HEK293T (cell line): Measurements from ENCODE around the gene TBC1D1.

Experiments used
- CTCF ChIA-PET: fragments of 350-600 bp; formaldehyde crosslinking; extraction: SDS; loops from one replicate; lab custom pipeline; 2021; ENCODE audit warnings: antibody characterized with exemption, inconsistent platforms; lab: Yijun Ruan, JAX
- POLR2A ChIA-PET: fragments of 350-600 bp; formaldehyde crosslinking; extraction: SDS; loops from one replicate; lab custom pipeline; 2020; ENCODE audit warnings: antibody characterized with exemption, inconsistent platforms; lab: Yijun Ruan, JAX
- DNase-seq: peaks from one replicate; pipeline ENCODE4 v3.0.0; 2012; ENCODE audit warnings: mixed read lengths; ENCODE audit errors: extremely low spot score
- ARNT ChIP-seq: fragments of 450-650 bp; IDR thresholded peaks from 2 replicates; pipeline ENCODE4 v1.6.1; 2017; ENCODE audit warnings: mild to moderate bottlenecking
- BHLHE40 ChIP-seq: fragments of 450-650 bp; IDR thresholded peaks from 2 replicates; pipeline ENCODE4 v1.6.1; 2016; ENCODE audit warnings: mild to moderate bottlenecking, moderate library complexity, borderline replicate concordance
- CTBP1 ChIP-seq: fragments of 450-650 bp; IDR thresholded peaks from 2 replicates; pipeline ENCODE4 v1.6.1; 2016; ENCODE audit warnings: borderline replicate concordance
- ELF4 ChIP-seq: fragments of 450-650 bp; IDR thresholded peaks from 2 replicates; pipeline ENCODE4 v1.6.1; 2017; ENCODE audit warnings: antibody characterized with exemption
- FOXA1 ChIP-seq: fragments of 450-650 bp; IDR thresholded peaks from 2 replicates; pipeline ENCODE4 v1.6.1; 2016; ENCODE audit warnings: mild to moderate bottlenecking
- FOXK2 ChIP-seq: fragments of 450-650 bp; IDR thresholded peaks from 2 replicates; pipeline ENCODE4 v1.6.1; 2016; ENCODE audit warnings: mild to moderate bottlenecking
- FOXM1 ChIP-seq: fragments of 450-650 bp; IDR thresholded peaks from 2 replicates; pipeline ENCODE4 v1.6.1; 2017; ENCODE audit warnings: mild to moderate bottlenecking, borderline replicate concordance
- HDGF ChIP-seq: fragments of 450-650 bp; IDR thresholded peaks from 2 replicates; pipeline ENCODE4 v1.6.1; 2017; ENCODE audit warnings: antibody characterized with exemption, borderline replicate concordance
- L3MBTL2 ChIP-seq: fragments of 450-650 bp; conservative IDR thresholded peaks from 2 replicates; pipeline ENCODE4 v1.6.1; 2016; ENCODE audit warnings: mild to moderate bottlenecking
- LEF1 ChIP-seq: fragments of 450-650 bp; IDR thresholded peaks from 2 replicates; pipeline ENCODE4 v1.6.1; 2017; ENCODE audit warnings: mild to moderate bottlenecking, borderline replicate concordance
- NFRKB ChIP-seq: fragments of 450-650 bp; IDR thresholded peaks from 2 replicates; pipeline ENCODE4 v1.6.1; 2016; ENCODE audit warnings: mild to moderate bottlenecking, moderate library complexity
- PKNOX1 ChIP-seq: fragments of 450-650 bp; IDR thresholded peaks from 2 replicates; pipeline ENCODE4 v1.6.1; 2016
- SP1 ChIP-seq: fragments of 450-650 bp; IDR thresholded peaks from 2 replicates; pipeline ENCODE4 v1.6.1; 2017
- SUZ12 ChIP-seq: fragments of 450-650 bp; IDR thresholded peaks from 2 replicates; pipeline ENCODE4 v1.6.1; 2016; ENCODE audit warnings: mild to moderate bottlenecking
- TARDBP ChIP-seq: fragments of 450-650 bp; IDR thresholded peaks from 2 replicates; pipeline ENCODE4 v1.6.1; 2016
- ZNF384 ChIP-seq: fragments of 450-650 bp; IDR thresholded peaks from 2 replicates; pipeline ENCODE4 v1.6.1; 2016

TBC1D1 gene

DNA sequence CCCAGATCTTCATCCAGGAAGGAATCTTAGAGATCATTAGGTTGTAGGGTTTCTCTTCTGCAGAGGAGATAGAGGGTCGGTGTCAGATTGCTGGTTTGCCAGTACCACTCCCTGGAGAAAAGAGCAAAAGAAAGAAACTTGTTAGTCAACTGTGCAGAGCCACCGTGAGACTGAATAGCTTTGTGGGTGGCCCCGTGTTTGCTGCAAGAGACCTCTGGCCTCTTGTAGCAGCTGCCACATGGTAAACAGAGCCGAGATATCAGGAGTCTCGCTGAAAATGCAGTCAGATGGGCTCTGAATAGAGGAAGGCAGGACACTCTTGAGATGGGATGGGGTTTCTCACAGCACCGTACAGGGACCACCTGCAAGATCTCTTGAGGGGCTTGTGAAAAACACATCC lies 219.0 kb downstream of the TBC1D1 start:
- ChIA-PET CTCF (no interaction called here), POLR2A (no interaction called here)
- no peak for TF ChIP-seq SP1
- TF ChIP-seq HDGF = no peak
- no peak for TF ChIP-seq FOXM1
- TF ChIP-seq NFRKB = no peak
- TF ChIP-seq CTBP1 = no peak
- TF ChIP-seq SUZ12 = no peak
- TF ChIP-seq PKNOX1 = no peak
- TF ChIP-seq LEF1 = no peak
- no peak for TF ChIP-seq BHLHE40
- TF ChIP-seq FOXA1 = no peak
- TF ChIP-seq FOXK2 = no peak
- TF ChIP-seq ELF4 = no peak
- TF ChIP-seq ARNT = no peak
- TF ChIP-seq TARDBP = no peak
- no peak for TF ChIP-seq ZNF384
- no peak for DNase-seq

GRCh38 chr4:38111024-38111423 lies 220.1 kb downstream of the TBC1D1 start:
- TF ChIP-seq BHLHE40 (no peak), PKNOX1 (no peak), HDGF (no peak), TARDBP (no peak), ELF4 (no peak), ARNT (no peak), LEF1 (no peak), FOXA1 (no peak), NFRKB (no peak), FOXM1 (no peak)
- POLR2A ChIA-PET = interaction anchor here (1.5 kb wide), 1 partner anchor 10 kb away, joined by 3 read pairs; no protein-coding TSS in a partner anchor
- no peak for DNase-seq
- CTCF ChIA-PET = interaction anchor here (0.6 kb wide), 1 partner anchor 44 kb away, joined by 5 read pairs; no protein-coding TSS in a partner anchor

DNA sequence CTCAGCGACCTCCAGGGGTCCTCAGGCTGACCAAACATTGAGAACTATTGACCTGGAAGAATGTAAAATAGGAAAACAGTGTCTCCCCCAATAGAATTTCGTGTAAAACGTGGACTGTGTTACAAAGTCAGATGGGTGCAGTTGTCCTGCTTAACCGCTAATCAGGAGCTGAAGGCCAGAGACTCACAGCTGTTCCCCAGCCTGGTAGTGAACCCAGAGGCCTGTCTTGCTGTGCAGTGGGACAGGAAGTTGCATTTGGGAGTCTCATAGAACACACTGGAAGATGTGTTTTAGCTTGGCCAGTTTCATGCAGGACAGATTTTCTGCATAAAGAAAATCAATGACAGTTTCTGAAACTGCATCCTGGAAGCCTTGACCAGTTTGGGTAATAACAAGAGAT lies 220.8 kb downstream of the TBC1D1 start:
- DNase-seq = no peak
- no peak for TF ChIP-seq CTBP1
- TF ChIP-seq ELF4 = no peak
- ChIA-PET POLR2A (interaction anchor here (1.5 kb wide), 1 partner anchor 9 kb away, joined by 3 read pairs; no protein-coding TSS in a partner anchor), CTCF (interaction anchor here (0.6 kb wide), 1 partner anchor 504 kb away, joined by 4 read pairs; no protein-coding TSS in a partner anchor)

DNA sequence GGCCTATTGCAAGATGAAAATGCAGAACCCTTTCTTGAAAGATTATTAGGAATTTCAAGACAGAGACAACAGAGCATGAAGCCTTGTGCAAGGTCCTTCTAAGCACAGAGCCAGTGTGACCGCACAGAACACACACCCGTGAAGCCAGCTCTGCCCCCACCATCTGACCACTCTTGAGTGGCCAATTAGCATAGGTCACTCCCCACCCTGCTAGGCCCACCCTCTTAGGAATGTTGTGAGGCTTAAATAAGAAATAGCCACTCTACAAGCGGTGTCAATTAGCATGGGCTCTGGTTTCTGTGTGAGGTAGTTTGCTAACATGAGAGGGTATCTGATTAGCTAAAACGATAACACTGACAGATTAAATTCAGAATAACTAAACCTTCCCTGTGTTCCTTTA lies 222.2 kb downstream of the TBC1D1 start:
- ChIA-PET CTCF (no interaction called here), POLR2A (no interaction called here)
- DNase-seq = no peak
- TF ChIP-seq PKNOX1 = no peak
- TF ChIP-seq SUZ12 = no peak
- TF ChIP-seq SP1 = no peak
- TF ChIP-seq ARNT = no peak
- TF ChIP-seq FOXK2 = no peak
- no peak for TF ChIP-seq NFRKB
- TF ChIP-seq BHLHE40 = no peak
- TF ChIP-seq ELF4 = no peak
- no peak for TF ChIP-seq FOXM1

DNA sequence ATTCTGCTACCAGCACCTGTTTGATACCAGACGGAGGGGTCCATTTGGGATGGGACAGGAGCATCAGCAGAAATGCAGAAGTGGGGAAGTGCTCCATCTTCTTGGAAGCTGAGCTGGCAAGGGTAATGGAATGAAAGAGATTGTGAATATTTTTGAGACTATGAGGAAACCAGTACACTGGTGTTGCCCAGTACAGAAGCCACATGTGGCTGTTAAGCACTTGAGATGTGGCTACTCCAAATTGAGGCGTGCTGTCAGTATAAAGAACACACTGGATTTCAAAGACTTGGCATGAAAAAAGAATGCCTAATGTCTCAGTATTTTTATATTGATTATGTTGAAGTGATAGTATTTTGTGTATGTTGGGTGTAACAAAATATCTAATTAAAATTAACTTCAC lies 222.7 kb downstream of the TBC1D1 start:
- no peak for TF ChIP-seq BHLHE40
- TF ChIP-seq FOXA1 = no peak
- TF ChIP-seq HDGF = no peak
- TF ChIP-seq FOXK2 = no peak
- no peak for TF ChIP-seq TARDBP
- no peak for TF ChIP-seq ARNT
- no peak for TF ChIP-seq ZNF384
- ChIA-PET CTCF (interaction anchor here (0.7 kb wide), 1 partner anchor 17 kb away, joined by 3 read pairs; no protein-coding TSS in a partner anchor), POLR2A (no interaction called here)
- no peak for DNase-seq

- no peak for TF ChIP-seq ARNT
- TF ChIP-seq SUZ12 = no peak
- no peak for TF ChIP-seq ZNF384
- TF ChIP-seq BHLHE40 = no peak
- no peak for TF ChIP-seq FOXM1
- no peak for TF ChIP-seq ELF4
- TF ChIP-seq FOXK2 = no peak
- no peak for TF ChIP-seq TARDBP
- no peak for TF ChIP-seq SP1
- no peak for TF ChIP-seq LEF1
- TF ChIP-seq PKNOX1 = no peak
- no peak for TF ChIP-seq CTBP1
- no peak for TF ChIP-seq L3MBTL2
- TF ChIP-seq NFRKB = no peak
- no peak for TF ChIP-seq HDGF
- POLR2A ChIA-PET = no interaction called here
- DNase-seq = no peak
- CTCF ChIA-PET = interaction anchor here (0.7 kb wide), 2 partner anchors 18 to 86 kb away, joined by 3 to 8 read pairs; no protein-coding TSS in a partner anchor
These were observed 223.7 kb downstream of the TBC1D1 start for GRCh38 chr4:38114386-38115150.
